SH-SY5Y (cell line): Measurements from ENCODE around the gene IFT74.

Experiments
- GATA2 ChIP-seq: IDR thresholded peaks from 2 replicates; pipeline ENCODE4 v1.6.1; 2011; ENCODE audit warnings: mild to moderate bottlenecking, low read depth, low read length
- GATA3 ChIP-seq: IDR thresholded peaks from 2 replicates; pipeline ENCODE4 v1.6.1; 2011; ENCODE audit warnings: low read depth, mild to moderate bottlenecking, low read length, moderate library complexity

- TF ChIP-seq GATA2 (no peak), GATA3 (no peak)
These were observed 153.4 kb downstream of the IFT74 start for GRCh38 chr9:27109621-27110020.
